HG02623 (cell line): ENCODE measurements around the gene CRYBB3.

Source experiments
- ATAC-seq: cut with Tn5 transposase; IDR thresholded peaks from one replicate; pipeline ENCODE4 v1.9.1; 2021; ENCODE audit warnings: moderate library complexity; ENCODE audit not compliant: unreplicated experiment

The CRYBB3 gene

GRCh38 chr22:25199731-25200520 lies at the start of gene CRYBB3:
TSS of gene CRYBB3 (plus strand) at chr22:25199858. CDS start at chr22:25201397, 1,539 bp downstream.
- no peak for ATAC-seq

- ATAC-seq, result no peak
These were observed 45.5 kb upstream of the CRYBB3 start for GRCh38 chr22:25153961-25154666.

- ATAC-seq, result no peak
These were observed 45.0 kb upstream of the CRYBB3 start for GRCh38 chr22:25154667-25154999.

GRCh38 chr22:25156736-25157135 lies 42.9 kb upstream of the CRYBB3 start:
- no peak for ATAC-seq

GRCh38 chr22:25159028-25159427 lies 40.6 kb upstream of the CRYBB3 start:
- ATAC-seq, result no peak

- ATAC-seq, result no peak
These were observed 39.3 kb upstream of the CRYBB3 start for GRCh38 chr22:25160120-25160996.

GRCh38 chr22:25161017-25161915 lies 38.4 kb upstream of the CRYBB3 start:
- no peak for ATAC-seq

- ATAC-seq, result no peak
These were observed 37.6 kb upstream of the CRYBB3 start for GRCh38 chr22:25161916-25162530.

GRCh38 chr22:25162561-25162960 lies 37.1 kb upstream of the CRYBB3 start:
- no peak for ATAC-seq

- no peak for ATAC-seq
These were observed 33.9 kb upstream of the CRYBB3 start for GRCh38 chr22:25165785-25166184.

- no peak for ATAC-seq
These were observed 33.2 kb upstream of the CRYBB3 start for GRCh38 chr22:25166266-25167040.

- ATAC-seq, result no peak
These were observed 32.6 kb upstream of the CRYBB3 start for GRCh38 chr22:25167082-25167481.

GRCh38 chr22:25167834-25168601 lies 31.6 kb upstream of the CRYBB3 start:
- ATAC-seq, result no peak

GRCh38 chr22:25169278-25170031 lies 30.2 kb upstream of the CRYBB3 start:
- ATAC-seq, result no peak

- ATAC-seq, result no peak
These were observed 29.2 kb upstream of the CRYBB3 start for GRCh38 chr22:25170426-25170980.

- ATAC-seq, result no peak
These were observed 27.5 kb upstream of the CRYBB3 start for GRCh38 chr22:25172153-25172552.

- no peak for ATAC-seq
These were observed 25.3 kb upstream of the CRYBB3 start for GRCh38 chr22:25174156-25174887.
